ENCODE measurements around the gene KRTAP1-5. TPM values are rescaled to one million over a fixed set of nuclear protein-coding genes. Genes with fewer than 3 reads are reported as not detected.
"Not testable (repeated sequence)": the region's sequence is repeated elsewhere in the genome, so short reads cannot be mapped to it uniquely, and the experiment has no call there.

KRTAP1-5 gene
- total RNA-seq, 1 donor from 2014 or later: not detected

GRCh38 chr17:41063449-41063848 is 36.4 kb upstream of the KRTAP1-5 start:
- H2AFZ ChIP-seq (ENCODE audit: low read depth, low read length): no peak overlapping the region
- no peaks in the 10 kb centered on the region for H3K79me2 ChIP-seq (ENCODE audit: insufficient read depth, low read length)
- no peak overlapping the region for H3K4me3 ChIP-seq (ENCODE audit: insufficient read depth, low read depth, low read length)
- H3K27ac ChIP-seq (ENCODE audit: low read depth, low read length): peak overlapping the region; percentile 96
- H3K36me3 Mint-ChIP-seq (ENCODE audit: low read depth, unreplicated experiment): no peaks in the 10 kb centered on the region
- H3K4me1 Mint-ChIP-seq (ENCODE audit: low read depth, unreplicated experiment): peaks cover 58% of the 10 kb centered on the region
- no peak for TF ChIP-seq CTCF (IDR thresholded peaks at IDR 0.05; ENCODE audit: insufficient read depth, low read depth, low read length)
- TF ChIP-seq EZH2 (IDR thresholded peaks at IDR 0.05; ENCODE audit: insufficient read depth, low read length): no peak
- FAIRE-seq: peak; percentile 37
- peaks cover under 1% of the 10 kb centered on the region for H3K9me3 Mint-ChIP-seq (ENCODE audit: unreplicated experiment)
- H3K27ac Mint-ChIP-seq (ENCODE audit: unreplicated experiment): no peak overlapping the region
- peak overlapping the region; percentile 10 for H3K9ac ChIP-seq (ENCODE audit: low read length)
- H3K4me1 ChIP-seq (ENCODE audit: insufficient read depth, low read length): peaks cover 59% of the 10 kb centered on the region
- no peak overlapping the region for H3K4me2 ChIP-seq (ENCODE audit: low read length)
- no peaks in the 10 kb centered on the region for H4K20me1 ChIP-seq (ENCODE audit: insufficient read depth, low read length)
- no peak for DNase-seq (ENCODE audit: low read depth)
- no peaks in the 10 kb centered on the region for H3K9me3 ChIP-seq (ENCODE audit: insufficient read depth, low read depth, low read length)
- H3K27me3 ChIP-seq (ENCODE audit: insufficient read depth, low read length): no peaks in the 10 kb centered on the region
- no peak overlapping the region for H3K4me3 Mint-ChIP-seq (ENCODE audit: unreplicated experiment)
- no peaks in the 10 kb centered on the region for H3K27me3 Mint-ChIP-seq (ENCODE audit: low read depth, unreplicated experiment)
- no peaks in the 10 kb centered on the region for H3K36me3 ChIP-seq (ENCODE audit: insufficient read depth, low read length)

GRCh38 chr17:41061964-41062363 is 35.0 kb upstream of the KRTAP1-5 start:
- TF ChIP-seq EZH2 (IDR thresholded peaks at IDR 0.05; ENCODE audit: insufficient read depth, low read length) (no peak), CTCF (IDR thresholded peaks at IDR 0.05; ENCODE audit: insufficient read depth, low read depth, low read length) (no peak)
- no peak overlapping the region for H3K4me3 ChIP-seq (ENCODE audit: insufficient read depth, low read depth, low read length)
- H3K4me2 ChIP-seq (ENCODE audit: low read length): no peak overlapping the region
- H3K79me2 ChIP-seq (ENCODE audit: insufficient read depth, low read length): no peaks in the 10 kb centered on the region
- FAIRE-seq: peak; percentile 95
- peak overlapping the region; percentile 97 for H3K27ac Mint-ChIP-seq (ENCODE audit: unreplicated experiment)
- H3K27me3 Mint-ChIP-seq (ENCODE audit: low read depth, unreplicated experiment): no peaks in the 10 kb centered on the region
- H3K27me3 ChIP-seq (ENCODE audit: insufficient read depth, low read length): no peaks in the 10 kb centered on the region
- no peaks in the 10 kb centered on the region for H3K9me3 ChIP-seq (ENCODE audit: insufficient read depth, low read depth, low read length)
- peaks cover 2% of the 10 kb centered on the region for H3K9me3 Mint-ChIP-seq (ENCODE audit: unreplicated experiment)
- H3K27ac ChIP-seq (ENCODE audit: low read depth, low read length): peak overlapping the region; percentile 96
- peak overlapping the region; percentile 69 for H3K9ac ChIP-seq (ENCODE audit: low read length)
- H3K4me1 Mint-ChIP-seq (ENCODE audit: low read depth, unreplicated experiment): peaks cover 56% of the 10 kb centered on the region
- H4K20me1 ChIP-seq (ENCODE audit: insufficient read depth, low read length): no peaks in the 10 kb centered on the region
- H3K4me3 Mint-ChIP-seq (ENCODE audit: unreplicated experiment): no peak overlapping the region
- H3K36me3 ChIP-seq (ENCODE audit: insufficient read depth, low read length): no peaks in the 10 kb centered on the region
- H3K4me1 ChIP-seq (ENCODE audit: insufficient read depth, low read length): peaks cover 58% of the 10 kb centered on the region
- no peaks in the 10 kb centered on the region for H3K36me3 Mint-ChIP-seq (ENCODE audit: low read depth, unreplicated experiment)
- peak; percentile 99 for DNase-seq (ENCODE audit: low read depth)
- no peak overlapping the region for H2AFZ ChIP-seq (ENCODE audit: low read depth, low read length)

- H3K9me3 ChIP-seq (ENCODE audit: insufficient read depth, low read depth, low read length): no peaks in the 10 kb centered on the region
- H3K4me3 ChIP-seq (ENCODE audit: insufficient read depth, low read depth, low read length): no peak within 1 kb of the TSS
- H4K20me1 ChIP-seq (ENCODE audit: insufficient read depth, low read length): no peaks in the 10 kb centered on the region
- peak within 1 kb of the TSS; percentile 96 for H3K27ac ChIP-seq (ENCODE audit: low read depth, low read length)
- H3K4me2 ChIP-seq (ENCODE audit: low read length): peak within 1 kb of the TSS; percentile 62
- peaks cover 45% of the 10 kb centered on the region for H3K4me1 ChIP-seq (ENCODE audit: insufficient read depth, low read length)
- no peak for TF ChIP-seq EZH2 (IDR thresholded peaks at IDR 0.05; ENCODE audit: insufficient read depth, low read length)
- no peak for TF ChIP-seq CTCF (IDR thresholded peaks at IDR 0.05; ENCODE audit: insufficient read depth, low read depth, low read length)
- Mint-ChIP-seq H3K4me1 (ENCODE audit: low read depth, unreplicated experiment) (peaks cover 46% of the 10 kb centered on the region), H3K9me3 (ENCODE audit: unreplicated experiment) (peaks cover 2% of the 10 kb centered on the region), H3K36me3 (ENCODE audit: low read depth, unreplicated experiment) (no peaks in the 10 kb centered on the region), H3K4me3 (ENCODE audit: unreplicated experiment) (peak within 1 kb of the TSS; percentile 62), H3K27ac (ENCODE audit: unreplicated experiment) (peak within 1 kb of the TSS; percentile 98), H3K27me3 (ENCODE audit: low read depth, unreplicated experiment) (no peaks in the 10 kb centered on the region)
- H3K27me3 ChIP-seq (ENCODE audit: insufficient read depth, low read length): no peaks in the 10 kb centered on the region
- H3K36me3 ChIP-seq (ENCODE audit: insufficient read depth, low read length): no peaks in the 10 kb centered on the region
- DNase-seq (ENCODE audit: low read depth) (peak; percentile 99), FAIRE-seq (peak; percentile 99)
- H2AFZ ChIP-seq (ENCODE audit: low read depth, low read length): no peak within 1 kb of the TSS
- H3K9ac ChIP-seq (ENCODE audit: low read length): peak within 1 kb of the TSS; percentile 69
- no peaks in the 10 kb centered on the region for H3K79me2 ChIP-seq (ENCODE audit: insufficient read depth, low read length)
Observed at GRCh38 chr17:41060052-41060604, 33.1 kb upstream of the KRTAP1-5 start, which contains the start of gene KRTAP2-3. Gene KRTAP2-3 (minus strand): TSS chr17:41060114. CDS start chr17:41060050, 64 bp downstream.

GRCh38 chr17:41059276-41060051 is 32.5 kb upstream of the KRTAP1-5 start:
- H4K20me1 ChIP-seq (ENCODE audit: insufficient read depth, low read length); H3K36me3 Mint-ChIP-seq (ENCODE audit: low read depth, unreplicated experiment); H2AFZ ChIP-seq (ENCODE audit: low read depth, low read length); H3K9me3 ChIP-seq (ENCODE audit: insufficient read depth, low read depth, low read length); H3K79me2 ChIP-seq (ENCODE audit: insufficient read depth, low read length); H3K4me3 ChIP-seq (ENCODE audit: insufficient read depth, low read depth, low read length); H3K27me3 Mint-ChIP-seq (ENCODE audit: low read depth, unreplicated experiment); H3K36me3 ChIP-seq (ENCODE audit: insufficient read depth, low read length); H3K27me3 ChIP-seq (ENCODE audit: insufficient read depth, low read length); H3K9me3 Mint-ChIP-seq (ENCODE audit: unreplicated experiment): not testable (repeated sequence)
- DNase-seq (ENCODE audit: low read depth) (peak; percentile 89), FAIRE-seq (peak; percentile 88)
- Mint-ChIP-seq H3K27ac (ENCODE audit: unreplicated experiment) (peak overlapping the region; percentile 98), H3K4me1 (ENCODE audit: low read depth, unreplicated experiment) (peaks cover 42% of the 10 kb centered on the region), H3K4me3 (ENCODE audit: unreplicated experiment) (peak overlapping the region; percentile 51)
- H3K27ac ChIP-seq (ENCODE audit: low read depth, low read length): peak overlapping the region; percentile 96
- H3K9ac ChIP-seq (ENCODE audit: low read length): peak overlapping the region; percentile 56
- H3K4me1 ChIP-seq (ENCODE audit: insufficient read depth, low read length): peaks cover 45% of the 10 kb centered on the region
- peak overlapping the region; percentile 62 for H3K4me2 ChIP-seq (ENCODE audit: low read length)
